Endodermal cell (in vitro differentiated cells): ENCODE measurements around the gene CORO2B. TPM values are rescaled to one million over a fixed set of nuclear protein-coding genes. Genes with fewer than 3 reads are reported as not detected.
A peak's percentile ranks its signal among the peaks of the same experiment; 100 is the strongest.

Experiments
- DNase-seq: peaks from one replicate; pipeline ENCODE4 v3.0.0-alpha.2; 2017
- H3K27ac ChIP-seq: 2 replicates; pipeline ENCODE4 v1.5.1; 2013; ENCODE audit warnings: mild to moderate bottlenecking, low read depth, low read length, moderate library complexity
- H3K27me3 ChIP-seq: 2 replicates; pipeline ENCODE4 v1.6.1; 2013; ENCODE audit warnings: mild to moderate bottlenecking, low read length, moderate library complexity; ENCODE audit not compliant: insufficient read depth, control insufficient read depth, poor library complexity, severe bottlenecking
- H3K36me3 ChIP-seq: 2 replicates; pipeline ENCODE4 v1.7.0; 2013; ENCODE audit warnings: mild to moderate bottlenecking, low read length, moderate library complexity; ENCODE audit not compliant: control insufficient read depth, insufficient read depth
- H3K4me1 ChIP-seq: one replicate; pipeline ENCODE4 v1.7.0; 2013; ENCODE audit warnings: low read length; ENCODE audit not compliant: control insufficient read depth, insufficient read depth
- H3K4me3 ChIP-seq: 2 replicates; pipeline ENCODE4 v1.5.1; 2013; ENCODE audit warnings: mild to moderate bottlenecking, low read length, moderate library complexity
- H3K9ac ChIP-seq: 2 replicates; pipeline ENCODE4 v1.6.1; 2013; ENCODE audit warnings: mild to moderate bottlenecking, low read length, moderate library complexity; ENCODE audit not compliant: poor library complexity, severe bottlenecking; ENCODE audit errors: extremely low read depth
- H3K9me3 ChIP-seq: 2 replicates; pipeline ENCODE4 v1.6.1; 2013; ENCODE audit warnings: mild to moderate bottlenecking, low read length, moderate library complexity; ENCODE audit not compliant: control insufficient read depth
- H3K27ac Mint-ChIP-seq: 2 replicates; pipeline ENCODE4 v1.8.0; 2020; ENCODE audit warnings: mixed read lengths
- H3K27me3 Mint-ChIP-seq: 2 replicates; pipeline ENCODE4 v1.8.0; 2021; ENCODE audit warnings: mild to moderate bottlenecking, mixed read lengths; ENCODE audit not compliant: insufficient read depth
- H3K36me3 Mint-ChIP-seq: 2 replicates; pipeline ENCODE4 v1.8.0; 2020; ENCODE audit warnings: low read depth, mixed read lengths
- H3K4me1 Mint-ChIP-seq: 2 replicates; pipeline ENCODE4 v1.8.0; 2020; ENCODE audit warnings: mixed read lengths
- H3K4me3 Mint-ChIP-seq: 2 replicates; pipeline ENCODE4 v1.8.0; 2020; ENCODE audit warnings: mild to moderate bottlenecking, moderate library complexity, mixed read lengths
- H3K9me3 Mint-ChIP-seq: 2 replicates; pipeline ENCODE4 v1.8.0; 2020; ENCODE audit warnings: mild to moderate bottlenecking, mixed read lengths
- WGBS, 2 experiments: methylation state at CpG; one replicate each; pipeline versions ENCODE4 v1.1.5 to v1.1.7; 2013; ENCODE audit warnings: missing lambda C conversion rate in 2 of 2, mixed read lengths in 1 of 2; ENCODE audit not compliant: insufficient coverage in 1 of 2, insufficient read length in 1 of 2; 5-methylcytosine and 5-hydroxymethylcytosine counted together
- total RNA-seq, 2 donors: library from RNA; stranded (reverse); fragmentation: NEBNext Ultra II Directional in 1 of 2; extraction: Animal tissue kit (Norgen Biotek cat#: 25700) in 1 of 2; gene quantifications; 2 replicates in 1 of 2; 3 replicates in 1 of 2; pipeline ENCODE4 v1.2.1, GENCODE V29; 2021
- TF ChIP-seq, protein P1 (sequence below): fragments of 200-600 bp; sonication (generic); conservative IDR thresholded peaks from 2 replicates; pipeline ENCODE4 v1.5.0; 2021; ENCODE audit warnings: antibody characterized with exemption, mild to moderate bottlenecking

CORO2B gene
- total RNA-seq, 2 donors from 2014 or later, result 1.1 to 1.2 TPM

DNA sequence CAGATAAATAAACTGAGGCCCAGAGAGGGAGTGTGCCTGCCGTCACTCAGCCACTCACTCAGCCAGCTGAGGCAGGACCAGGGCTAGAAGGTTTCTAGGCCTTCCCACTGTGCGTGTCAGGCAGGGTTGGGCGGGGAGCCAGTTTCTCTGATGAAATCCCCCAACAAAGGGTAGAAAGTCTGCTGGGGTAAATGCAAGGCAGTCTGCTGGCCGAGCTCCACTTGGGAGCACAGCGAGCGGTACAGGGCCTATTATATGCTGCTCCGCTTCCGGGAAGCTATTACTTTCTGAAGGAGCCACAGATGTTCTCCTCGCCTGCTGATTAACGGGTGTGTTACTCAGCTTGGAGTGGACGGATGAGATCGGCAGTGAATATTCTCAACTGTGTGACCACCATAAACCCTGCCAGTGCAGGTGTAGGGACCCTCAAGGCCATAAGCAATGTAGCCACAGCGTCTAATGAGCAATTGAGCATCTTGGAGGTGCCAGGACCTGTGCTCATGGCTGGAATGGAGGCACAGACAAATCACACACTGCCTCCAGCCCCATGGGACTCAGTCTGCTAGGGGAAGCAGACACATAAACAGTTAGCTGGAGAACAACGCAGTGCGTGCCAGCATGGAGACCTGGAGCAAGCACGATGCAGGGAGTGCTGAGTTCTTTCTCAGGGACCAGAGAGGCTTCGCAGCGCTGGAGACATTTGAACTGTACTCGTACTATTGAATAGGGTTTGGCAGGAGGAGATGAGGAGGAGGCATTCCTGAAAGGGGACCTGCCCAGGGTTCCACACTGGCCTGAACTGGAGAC is 42.1 kb downstream of the CORO2B start:
- TF ChIP-seq, protein P1, sequence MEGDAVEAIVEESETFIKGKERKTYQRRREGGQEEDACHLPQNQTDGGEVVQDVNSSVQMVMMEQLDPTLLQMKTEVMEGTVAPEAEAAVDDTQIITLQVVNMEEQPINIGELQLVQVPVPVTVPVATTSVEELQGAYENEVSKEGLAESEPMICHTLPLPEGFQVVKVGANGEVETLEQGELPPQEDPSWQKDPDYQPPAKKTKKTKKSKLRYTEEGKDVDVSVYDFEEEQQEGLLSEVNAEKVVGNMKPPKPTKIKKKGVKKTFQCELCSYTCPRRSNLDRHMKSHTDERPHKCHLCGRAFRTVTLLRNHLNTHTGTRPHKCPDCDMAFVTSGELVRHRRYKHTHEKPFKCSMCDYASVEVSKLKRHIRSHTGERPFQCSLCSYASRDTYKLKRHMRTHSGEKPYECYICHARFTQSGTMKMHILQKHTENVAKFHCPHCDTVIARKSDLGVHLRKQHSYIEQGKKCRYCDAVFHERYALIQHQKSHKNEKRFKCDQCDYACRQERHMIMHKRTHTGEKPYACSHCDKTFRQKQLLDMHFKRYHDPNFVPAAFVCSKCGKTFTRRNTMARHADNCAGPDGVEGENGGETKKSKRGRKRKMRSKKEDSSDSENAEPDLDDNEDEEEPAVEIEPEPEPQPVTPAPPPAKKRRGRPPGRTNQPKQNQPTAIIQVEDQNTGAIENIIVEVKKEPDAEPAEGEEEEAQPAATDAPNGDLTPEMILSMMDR, result no peak
- Histone ChIP-seq H3K36me3 (no peaks in the 10 kb centered on the region), H3K4me1 (no peaks in the 10 kb centered on the region), H3K4me3 (no peak overlapping the region), H3K27ac (peak overlapping the region; percentile 85), H3K9me3 (no peaks in the 10 kb centered on the region), H3K9ac (no peak overlapping the region), H3K27me3 (no peaks in the 10 kb centered on the region)
- 92 to 93% methylated on average over 18 to 19 of the region's 19 CpGs for WGBS, 2 experiments
- Mint-ChIP-seq H3K36me3 (no peaks in the 10 kb centered on the region), H3K27ac (peak overlapping the region; percentile 7), H3K9me3 (no peaks in the 10 kb centered on the region), H3K27me3 (peaks cover 1% of the 10 kb centered on the region), H3K4me1 (no peaks in the 10 kb centered on the region), H3K4me3 (no peak overlapping the region)
- DNase-seq, result no peak

DNA sequence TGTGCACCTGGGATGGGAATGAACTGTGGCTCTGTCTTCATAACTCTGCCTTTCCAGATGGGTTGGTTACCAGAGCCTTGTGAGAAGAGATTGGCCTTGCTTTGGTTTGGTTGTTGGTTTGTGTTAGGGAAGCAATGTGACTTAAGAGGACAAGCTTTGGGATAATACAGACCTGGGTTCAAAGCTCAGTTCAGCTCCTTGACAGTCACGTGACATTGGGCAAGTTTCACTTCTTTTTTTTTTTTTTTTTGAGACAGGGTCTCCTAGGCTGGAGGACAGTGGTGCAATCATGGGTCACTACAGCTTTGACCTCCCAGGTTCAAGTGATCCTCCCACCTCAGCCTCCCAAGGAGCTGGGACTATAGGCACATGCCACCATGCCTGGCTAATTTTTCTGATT is 42.7 kb downstream of the CORO2B start:
- Histone ChIP-seq H3K27ac (peak overlapping the region; percentile 85), H3K4me1 (no peaks in the 10 kb centered on the region), H3K27me3 (no peaks in the 10 kb centered on the region), H3K4me3 (no peak overlapping the region), H3K36me3 (no peaks in the 10 kb centered on the region), H3K9ac (no peak overlapping the region), H3K9me3 (no peaks in the 10 kb centered on the region)
- H3K36me3 Mint-ChIP-seq, result no peaks in the 10 kb centered on the region
- H3K4me3 Mint-ChIP-seq, result no peak overlapping the region
- DNase-seq, result no peak
- TF ChIP-seq, protein P1, result no peak
- H3K27ac Mint-ChIP-seq, result no peak overlapping the region
- no peaks in the 10 kb centered on the region for H3K9me3 Mint-ChIP-seq
- WGBS, 2 experiments, result 94 to 100% methylated on average over 1 of the region's 1 CpG
- peaks cover 1% of the 10 kb centered on the region for H3K27me3 Mint-ChIP-seq
- no peaks in the 10 kb centered on the region for H3K4me1 Mint-ChIP-seq

DNA sequence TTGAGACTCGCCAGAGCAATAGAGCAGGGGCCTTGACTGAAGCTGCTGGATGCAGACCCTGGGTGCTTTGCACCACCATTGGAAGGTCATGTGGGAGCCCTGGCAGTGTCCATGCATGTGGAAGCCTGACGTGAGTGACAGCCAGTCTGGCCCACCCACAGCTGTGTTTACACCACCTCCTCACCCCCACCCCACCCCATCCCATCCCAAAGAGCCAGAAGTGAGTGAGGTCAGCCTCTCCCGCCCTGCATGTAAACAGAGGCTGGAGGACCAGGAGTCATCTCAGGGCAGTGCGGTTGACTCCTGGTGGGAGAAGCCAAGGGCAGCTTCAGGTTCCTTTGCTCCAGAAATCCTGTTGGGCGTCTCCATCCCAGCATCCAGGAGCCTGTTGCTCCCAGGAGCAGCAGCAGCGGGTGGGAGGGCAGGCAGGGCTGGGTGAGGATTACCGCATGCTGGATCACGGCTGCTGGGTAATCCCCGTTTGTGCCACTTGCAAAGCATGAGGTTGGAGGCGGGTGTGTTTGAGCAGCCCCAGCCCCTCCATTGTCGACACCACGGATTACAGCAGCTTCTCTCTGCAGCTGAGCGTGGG is 44.6 kb downstream of the CORO2B start:
- no peaks in the 10 kb centered on the region for H3K36me3 Mint-ChIP-seq
- H3K4me1 ChIP-seq, result no peaks in the 10 kb centered on the region
- peaks cover 1% of the 10 kb centered on the region for H3K27me3 Mint-ChIP-seq
- H3K4me3 ChIP-seq, result no peak overlapping the region
- H3K9me3 ChIP-seq, result no peaks in the 10 kb centered on the region
- H3K4me3 Mint-ChIP-seq, result no peak overlapping the region
- no peaks in the 10 kb centered on the region for H3K27me3 ChIP-seq
- H3K9me3 Mint-ChIP-seq, result no peaks in the 10 kb centered on the region
- H3K4me1 Mint-ChIP-seq, result no peaks in the 10 kb centered on the region
- TF ChIP-seq, protein P1, result no peak
- H3K27ac ChIP-seq, result no peak overlapping the region
- H3K27ac Mint-ChIP-seq, result no peak overlapping the region
- no peaks in the 10 kb centered on the region for H3K36me3 ChIP-seq
- H3K9ac ChIP-seq, result no peak overlapping the region
- WGBS, 2 experiments, result 83 to 88% methylated on average over 7 to 13 of the region's 13 CpGs
- peak; percentile 59 for DNase-seq
